GM12878 (cell line): ENCODE data around the gene PHLDA3. TPM values are rescaled to one million over a fixed set of nuclear protein-coding genes. Genes with fewer than 3 reads are reported as not detected.

ENCODE experiments used
- ATF7 ChIP-seq: fragments of 450-650 bp; IDR thresholded peaks from 2 replicates; pipeline ENCODE4 v1.6.1; 2016; ENCODE audit warnings: low read depth, mild to moderate bottlenecking
- BMI1 ChIP-seq: fragments of 450-650 bp; IDR thresholded peaks from 2 replicates; pipeline ENCODE4 v1.6.1; 2016; ENCODE audit warnings: mild to moderate bottlenecking, moderate library complexity, borderline replicate concordance
- CBX5 ChIP-seq: sonication (generic); IDR thresholded peaks from 2 replicates; pipeline ENCODE4 v1.6.1; 2016; ENCODE audit warnings: low read depth, moderate library complexity, mild to moderate bottlenecking, inconsistent platforms
- CHD1 ChIP-seq: IDR thresholded peaks from 2 replicates; pipeline ENCODE4 v1.6.1; 2012; ENCODE audit warnings: low read depth, low read length, improper control_type of control experiment
- CTCF ChIP-seq, 3 experiments: IDR thresholded peaks in 2 of 3; conservative IDR thresholded peaks in 1 of 3; 2 replicates each; pipeline ENCODE4 v1.5.1; 2011; ENCODE audit warnings: low read depth in 3 of 3, low read length in 3 of 3, mild to moderate bottlenecking in 3 of 3, control low read depth in 2 of 3, moderate library complexity in 2 of 3, inconsistent platforms in 1 of 3, mixed read lengths in 1 of 3; ENCODE audit not compliant: control insufficient read depth in 2 of 3, insufficient read depth in 1 of 3; ENCODE audit errors: extremely low read depth in 1 of 3
- EP300 ChIP-seq, 2 experiments: fragments of 150-350 bp in 1 of 2; IDR thresholded peaks; 2 replicates each; pipeline ENCODE4 v1.6.1; 2011 to 2012; ENCODE audit warnings: low read depth in 2 of 2, low read length in 2 of 2, borderline replicate concordance in 1 of 2, improper control_type of control experiment in 1 of 2, inconsistent platforms in 1 of 2; ENCODE audit not compliant: control insufficient read depth in 1 of 2
- EZH2 ChIP-seq: IDR thresholded peaks from 2 replicates; pipeline ENCODE4 v1.6.1; 2012; ENCODE audit warnings: low read depth, mild to moderate bottlenecking, control low read depth, inconsistent platforms, low read length, borderline replicate concordance; ENCODE audit not compliant: control insufficient read depth
- HCFC1 ChIP-seq: fragments of 150-350 bp; IDR thresholded peaks from 2 replicates; pipeline ENCODE4 v1.6.1; 2014; ENCODE audit warnings: low read length
- MEF2B ChIP-seq: fragments of 450-650 bp; IDR thresholded peaks from 2 replicates; pipeline ENCODE4 v1.6.1; 2018; ENCODE audit warnings: mild to moderate bottlenecking, moderate library complexity; ENCODE audit not compliant: partially characterized antibody, poor library complexity, severe bottlenecking
- NFXL1 ChIP-seq: fragments of 450-650 bp; IDR thresholded peaks from 2 replicates; pipeline ENCODE4 v1.6.1; 2017; ENCODE audit warnings: antibody characterized with exemption, mild to moderate bottlenecking, borderline replicate concordance
- NR2C1 ChIP-seq: fragments of 450-650 bp; IDR thresholded peaks from 2 replicates; pipeline ENCODE4 v1.6.1; 2017; ENCODE audit warnings: antibody characterized with exemption, mild to moderate bottlenecking, moderate library complexity
- POU2F2 ChIP-seq: IDR thresholded peaks from 3 replicates; pipeline ENCODE4 v1.6.1; 2011; ENCODE audit warnings: low read depth, mild to moderate bottlenecking, low read length, borderline replicate concordance
- RELA ChIP-seq: fragments of 450-650 bp; IDR thresholded peaks from 2 replicates; pipeline ENCODE4 v1.8.0; 2014; ENCODE audit warnings: borderline replicate concordance; ENCODE audit not compliant: partially characterized antibody
- RUNX3 ChIP-seq: IDR thresholded peaks from 2 replicates; pipeline ENCODE4 v1.6.1; 2012; ENCODE audit warnings: low read length, inconsistent platforms
- SIN3A ChIP-seq: IDR thresholded peaks from 2 replicates; pipeline ENCODE4 v1.6.1; 2012; ENCODE audit warnings: low read depth, low read length, improper control_type of control experiment
- SIX5 ChIP-seq: IDR thresholded peaks from 2 replicates; pipeline ENCODE4 v1.6.1; 2011; ENCODE audit warnings: mild to moderate bottlenecking, low read depth, low read length, moderate library complexity; ENCODE audit not compliant: severe bottlenecking
- STAT3 ChIP-seq: IDR thresholded peaks from 2 replicates; pipeline ENCODE4 v1.6.1; 2011; ENCODE audit warnings: low read depth, low read length, improper control_type of control experiment
- TARDBP ChIP-seq: IDR thresholded peaks from 2 replicates; pipeline ENCODE4 v1.6.1; 2016; ENCODE audit warnings: borderline replicate concordance
- TBL1XR1 ChIP-seq: IDR thresholded peaks from 2 replicates; pipeline ENCODE4 v1.6.1; 2012; ENCODE audit warnings: low read depth, low read length, improper control_type of control experiment
- WRNIP1 ChIP-seq: IDR thresholded peaks from 2 replicates; pipeline ENCODE4 v1.6.1; 2011; ENCODE audit warnings: low read depth, low read length, improper control_type of control experiment, borderline replicate concordance
- ZNF384 ChIP-seq: IDR thresholded peaks from 2 replicates; pipeline ENCODE4 v1.6.1; 2012; ENCODE audit warnings: low read depth, mild to moderate bottlenecking, low read length, improper control_type of control experiment, borderline replicate concordance
- polyA plus RNA-seq, 11 experiments: library from polyadenylated mRNA; depleted of rRNA in 4 of 11; unstranded in 6 of 11; stranded (reverse) in 5 of 11; fragments of >200 nt; fragmentation: Nextera tagmentation in 4 of 11; fragmentation: Illumina TruSeq in 1 of 11; extraction: Ambion mirVana in 4 of 11; extraction: Trizol in 1 of 11; gene quantifications; 1 replicate in 1 of 11; 2 replicates in 10 of 11; pipeline versions ENCODE4 v1.2.1 to v1.2.3, GENCODE V29; 2011 to 2016; ENCODE audit warnings: inconsistent platforms in 2 of 11, missing spikeins in 2 of 11, low read depth in 1 of 11
- total RNA-seq, 4 experiments: library from RNA; depleted of rRNA in 3 of 4; stranded (reverse); fragments of >200 nt in 3 of 4; fragmentation: Illumina TruSeq in 1 of 4; extraction: Trizol in 1 of 4; gene quantifications; 2 replicates each; pipeline versions ENCODE4 v1.2.1 to v1.2.3, GENCODE V29; 2013 to 2021
- TF ChIP-seq, protein P1 (sequence below): fragments of 450-650 bp; conservative IDR thresholded peaks from 2 replicates; pipeline ENCODE4 v1.6.1; 2017; ENCODE audit warnings: mild to moderate bottlenecking, moderate library complexity

Gene PHLDA3
- total and polyA plus RNA-seq, 10 of the 15 experiments (the other 5 are each of a cell fraction or from before 2014, with no cell fraction given): 0.60 to 57.4 (median 21.8) TPM

GRCh38 chr1:201468844-201469644 lies at the start of gene PHLDA3 (continued):
- TF ChIP-seq EZH2 (no peak), ATF7 (no peak), CBX5 (no peak), BMI1 (no peak), SIN3A (no peak), HCFC1 (0 out of 2 replicates have a peak, but pooled peaks have one; percentile 18), SIX5 (no peak), ZNF384 (no peak), TARDBP (0 out of 2 replicates have a peak, but pooled peaks have one; percentile 37), CHD1 (no peak), RELA (no peak), NR2C1 (no peak), EP300 (IDR thresholded peaks at IDR 0.05; ENCODE audit: borderline replicate concordance in 1 of 2, control insufficient read depth in 1 of 2, low read depth in 2 of 2, low read length in 2 of 2) (0 out of 4 replicates have a peak, but pooled peaks of 1 of the 2 experiments have one; percentile 17), RUNX3 (no peak), POU2F2 (peak; percentile 23; the same call in 1 of the 3 replicates), TBL1XR1 (no peak), CTCF (IDR thresholded peaks at IDR 0.05 in 2 of 3, conservative IDR thresholded peaks at IDR 0.05 in 1 of 3; ENCODE audit: control insufficient read depth in 2 of 3, extremely low read depth in 1 of 3, insufficient read depth in 1 of 3, low read depth in 3 of 3, low read length in 3 of 3) (no peak), STAT3 (no peak), WRNIP1 (no peak), NFXL1 (no peak), MEF2B (no peak)
- TF ChIP-seq, protein P1, sequence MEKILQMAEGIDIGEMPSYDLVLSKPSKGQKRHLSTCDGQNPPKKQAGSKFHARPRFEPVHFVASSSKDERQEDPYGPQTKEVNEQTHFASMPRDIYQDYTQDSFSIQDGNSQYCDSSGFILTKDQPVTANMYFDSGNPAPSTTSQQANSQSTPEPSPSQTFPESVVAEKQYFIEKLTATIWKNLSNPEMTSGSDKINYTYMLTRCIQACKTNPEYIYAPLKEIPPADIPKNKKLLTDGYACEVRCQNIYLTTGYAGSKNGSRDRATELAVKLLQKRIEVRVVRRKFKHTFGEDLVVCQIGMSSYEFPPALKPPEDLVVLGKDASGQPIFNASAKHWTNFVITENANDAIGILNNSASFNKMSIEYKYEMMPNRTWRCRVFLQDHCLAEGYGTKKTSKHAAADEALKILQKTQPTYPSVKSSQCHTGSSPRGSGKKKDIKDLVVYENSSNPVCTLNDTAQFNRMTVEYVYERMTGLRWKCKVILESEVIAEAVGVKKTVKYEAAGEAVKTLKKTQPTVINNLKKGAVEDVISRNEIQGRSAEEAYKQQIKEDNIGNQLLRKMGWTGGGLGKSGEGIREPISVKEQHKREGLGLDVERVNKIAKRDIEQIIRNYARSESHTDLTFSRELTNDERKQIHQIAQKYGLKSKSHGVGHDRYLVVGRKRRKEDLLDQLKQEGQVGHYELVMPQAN: 0 out of 2 replicates have a peak, but pooled peaks have one; percentile 68
- TF ChIP-seq, all 136 proteins: peak for 23
